ENCODE measurements around the gene ZSCAN22.

DNA sequence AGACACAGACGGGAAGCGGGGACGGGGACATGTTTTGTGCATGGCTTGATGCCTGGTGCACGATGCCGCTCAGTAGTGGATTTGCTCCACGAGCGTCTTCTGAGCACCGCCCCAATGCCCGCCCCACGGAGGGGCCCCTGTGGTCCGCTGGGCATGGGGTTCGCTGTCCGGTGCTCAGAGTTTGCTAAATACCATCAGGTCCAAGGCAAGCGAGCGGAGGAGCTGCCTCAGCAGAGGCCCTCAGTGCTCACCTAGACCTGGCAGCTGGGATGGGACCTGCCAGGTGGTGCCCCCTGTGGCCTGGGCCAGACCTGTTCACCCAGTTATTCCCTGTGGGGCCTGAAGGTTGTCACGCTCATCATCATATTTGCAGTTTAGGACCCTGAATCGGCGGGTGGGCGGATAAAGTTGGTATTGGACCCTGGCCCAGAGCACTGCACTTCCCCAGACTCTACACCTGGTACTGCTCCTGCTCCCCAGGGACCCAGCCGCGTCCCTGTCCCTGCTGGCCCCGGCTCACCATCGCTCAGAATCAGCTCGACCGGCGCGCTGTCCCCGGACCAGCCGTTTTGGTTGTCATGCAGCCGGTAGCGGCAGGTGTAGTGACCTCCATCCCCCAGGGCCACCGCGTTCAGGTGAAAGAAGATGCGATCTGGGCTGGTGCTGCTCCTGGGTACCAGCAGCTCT, 24.2 kb downstream of the ZSCAN22 start:
- TF ChIP-seq, protein P1, sequence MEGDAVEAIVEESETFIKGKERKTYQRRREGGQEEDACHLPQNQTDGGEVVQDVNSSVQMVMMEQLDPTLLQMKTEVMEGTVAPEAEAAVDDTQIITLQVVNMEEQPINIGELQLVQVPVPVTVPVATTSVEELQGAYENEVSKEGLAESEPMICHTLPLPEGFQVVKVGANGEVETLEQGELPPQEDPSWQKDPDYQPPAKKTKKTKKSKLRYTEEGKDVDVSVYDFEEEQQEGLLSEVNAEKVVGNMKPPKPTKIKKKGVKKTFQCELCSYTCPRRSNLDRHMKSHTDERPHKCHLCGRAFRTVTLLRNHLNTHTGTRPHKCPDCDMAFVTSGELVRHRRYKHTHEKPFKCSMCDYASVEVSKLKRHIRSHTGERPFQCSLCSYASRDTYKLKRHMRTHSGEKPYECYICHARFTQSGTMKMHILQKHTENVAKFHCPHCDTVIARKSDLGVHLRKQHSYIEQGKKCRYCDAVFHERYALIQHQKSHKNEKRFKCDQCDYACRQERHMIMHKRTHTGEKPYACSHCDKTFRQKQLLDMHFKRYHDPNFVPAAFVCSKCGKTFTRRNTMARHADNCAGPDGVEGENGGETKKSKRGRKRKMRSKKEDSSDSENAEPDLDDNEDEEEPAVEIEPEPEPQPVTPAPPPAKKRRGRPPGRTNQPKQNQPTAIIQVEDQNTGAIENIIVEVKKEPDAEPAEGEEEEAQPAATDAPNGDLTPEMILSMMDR (conservative IDR thresholded peaks at IDR 0.05; ENCODE audit: low read length): no peak
- TF ChIP-seq EZH2phosphoT487 (IDR thresholded peaks at IDR 0.05; ENCODE audit: borderline replicate concordance): no peak

Measured in Loucy (cell line).